ENCODE results near the gene INO80C. TPM values are rescaled to one million over a fixed set of nuclear protein-coding genes. Genes with fewer than 3 reads are reported as not detected.
"Not testable (repeated sequence)": the region's sequence is repeated elsewhere in the genome, so short reads cannot be mapped to it uniquely, and the experiment has no call there.

The INO80C gene
- total RNA-seq, 1 donor from 2014 or later, result 22.8 TPM

- DNase-seq, result no peak
Measured at GRCh38 chr18:35459997-35460396, 37.8 kb downstream of the INO80C start.

GRCh38 chr18:35458677-35459441, 38.9 kb downstream of the INO80C start:
- no peak for DNase-seq

- no peak for DNase-seq
Measured at GRCh38 chr18:35458271-35458670, 39.5 kb downstream of the INO80C start.

- DNase-seq, result no peak
Measured at GRCh38 chr18:35457140-35457704, 40.5 kb downstream of the INO80C start.

- DNase-seq, result no peak
Measured at GRCh38 chr18:35455926-35456763, 41.6 kb downstream of the INO80C start.

GRCh38 chr18:35454803-35455202, 43.0 kb downstream of the INO80C start:
- no peak for DNase-seq

- not testable (repeated sequence) for DNase-seq
Measured at GRCh38 chr18:35453065-35453464, 44.7 kb downstream of the INO80C start.

GRCh38 chr18:35451916-35452315, 45.8 kb downstream of the INO80C start:
- DNase-seq, result no peak

- no peak for DNase-seq
Measured at GRCh38 chr18:35451032-35451431, 46.7 kb downstream of the INO80C start.

GRCh38 chr18:35444636-35445035, 53.1 kb downstream of the INO80C start:
- DNase-seq, result no peak

GRCh38 chr18:35443847-35444246, 53.9 kb downstream of the INO80C start:
- no peak for DNase-seq

- DNase-seq, result no peak
Measured at GRCh38 chr18:35443434-35443833, 54.3 kb downstream of the INO80C start.

GRCh38 chr18:35442701-35443100, 55.1 kb downstream of the INO80C start:
- no peak for DNase-seq

GRCh38 chr18:35441857-35442595, 55.7 kb downstream of the INO80C start:
- DNase-seq, result peak; percentile 19

- DNase-seq, result no peak
Measured at GRCh38 chr18:35438480-35439234, 59.1 kb downstream of the INO80C start.

GRCh38 chr18:35437836-35438235, 59.9 kb downstream of the INO80C start:
- DNase-seq, result no peak

GRCh38 chr18:35436076-35436649, 61.6 kb downstream of the INO80C start:
- DNase-seq, result no peak

- DNase-seq, result no peak
Measured at GRCh38 chr18:35435401-35435800, 62.4 kb downstream of the INO80C start.

- DNase-seq, result no peak
Measured at GRCh38 chr18:35432565-35433001, 65.2 kb downstream of the INO80C start.

- DNase-seq, result no peak
Measured at GRCh38 chr18:35431374-35431741, 66.4 kb downstream of the INO80C start.

- DNase-seq, result no peak
Measured at GRCh38 chr18:35430721-35431373, 66.9 kb downstream of the INO80C start.
